ENCODE results near the gene PPP1R3D.

GRCh38 chr20:59933296-59933848 is 6.7 kb downstream of the PPP1R3D start, which contains the start of gene SYCP2:
- TF ChIP-seq POLR2A (IDR thresholded peaks at IDR 0.05) (no peak), CTCF (IDR thresholded peaks at IDR 0.05) (no peak)

All from esophagus squamous epithelium (tissue), 4 donors.